Caco-2 (cell line): ENCODE measurements around the gene SRPK2. TPM values are rescaled to one million over a fixed set of nuclear protein-coding genes. Genes with fewer than 3 reads are reported as not detected.

Source experiments
- BruUV-seq: library from RNA; stranded (reverse); fragments of 400-500 nt; replicated peaks from 2 replicates; lab custom pipeline; 2021; lab: Mats Ljungman, UMichigan
- CTCF ChIA-PET: fragments of 300-600 bp; sonication (Branson Sonifier 250); formaldehyde crosslinking; loops from one replicate; lab custom pipeline; 2022; ENCODE audit warnings: antibody characterized with exemption; lab: Charles Lee
- POLR2A ChIA-PET: fragments of 300-600 bp; sonication (Branson Sonifier 250); formaldehyde crosslinking; loops from one replicate; lab custom pipeline; 2022; ENCODE audit warnings: antibody characterized with exemption; lab: Charles Lee
- DNase-seq, 2 experiments: peaks; one replicate each; pipeline versions ENCODE4 v3.0.0 to v3.0.0-alpha.2; 2020 to 2022
- H3K27me3 ChIP-seq: replicated peaks from 2 replicates; pipeline ENCODE4 v1.6.0; 2011; ENCODE audit warnings: low read length; ENCODE audit not compliant: control insufficient read depth, insufficient read depth
- H3K36me3 ChIP-seq: 2 replicates; pipeline ENCODE4 v1.5.1; 2011; ENCODE audit warnings: low read length; ENCODE audit not compliant: control insufficient read depth, insufficient read depth
- H3K4me1 ChIP-seq: fragments of 250-450 bp; sonication (Bioruptor Pico); 2 replicates; pipeline ENCODE4 v1.5.1; 2020; ENCODE audit warnings: mild to moderate bottlenecking
- H3K4me3 ChIP-seq: 2 replicates; pipeline ENCODE4 v1.5.1; 2011; ENCODE audit warnings: low read depth, mild to moderate bottlenecking, control low read depth, low read length
- H3K9me3 ChIP-seq: fragments of 250-450 bp; sonication (Bioruptor Pico); 2 replicates; pipeline ENCODE4 v1.5.1; 2020; ENCODE audit warnings: mild to moderate bottlenecking, moderate library complexity
- H3K27ac Mint-ChIP-seq: one replicate; pipeline ENCODE4 v1.8.0; 2022; ENCODE audit warnings: mixed read lengths; ENCODE audit not compliant: unreplicated experiment
- H3K27me3 Mint-ChIP-seq: one replicate; pipeline ENCODE4 v1.8.0; 2022; ENCODE audit warnings: mixed read lengths; ENCODE audit not compliant: insufficient read depth, unreplicated experiment
- H3K36me3 Mint-ChIP-seq: one replicate; pipeline ENCODE4 v1.8.0; 2022; ENCODE audit warnings: mild to moderate bottlenecking, mixed read lengths; ENCODE audit not compliant: insufficient read depth, unreplicated experiment
- H3K4me1 Mint-ChIP-seq: one replicate; pipeline ENCODE4 v1.8.0; 2022; ENCODE audit warnings: low read depth, mixed read lengths; ENCODE audit not compliant: unreplicated experiment
- H3K4me3 Mint-ChIP-seq: one replicate; pipeline ENCODE4 v1.8.0; 2022; ENCODE audit warnings: mild to moderate bottlenecking, moderate library complexity, mixed read lengths; ENCODE audit not compliant: unreplicated experiment
- H3K9me3 Mint-ChIP-seq: one replicate; pipeline ENCODE4 v1.8.0; 2022; ENCODE audit warnings: mixed read lengths; ENCODE audit not compliant: unreplicated experiment
- CTCF ChIP-seq, 2 experiments: fragments of 200-600 bp in 1 of 2; IDR thresholded peaks; 1 replicate in 1 of 2; 2 replicates in 1 of 2; pipeline versions ENCODE4 v1.5.1 to v1.8.0; 2011 to 2022; ENCODE audit warnings: antibody characterized with exemption in 1 of 2, control low read depth in 1 of 2, inconsistent platforms in 1 of 2, low read depth in 1 of 2, low read length in 1 of 2, mild to moderate bottlenecking in 1 of 2, moderate library complexity in 1 of 2; ENCODE audit not compliant: insufficient read depth in 1 of 2, severe bottlenecking in 1 of 2, unreplicated experiment in 1 of 2
- intact Hi-C: fragments of 100-400 bp; cut with micrococcal nuclease; formaldehyde crosslinking; loops from one replicate; pipeline ENCODE4 v1.10.0; 2022; ENCODE audit not compliant: unreplicated experiment
- total RNA-seq: library from RNA; stranded (reverse); gene quantifications from 2 replicates; pipeline ENCODE4 v1.2.3, GENCODE V29; 2022

The SRPK2 gene
- total RNA-seq, 1 experiment from 2014 or later, result 39.9 TPM

DNA sequence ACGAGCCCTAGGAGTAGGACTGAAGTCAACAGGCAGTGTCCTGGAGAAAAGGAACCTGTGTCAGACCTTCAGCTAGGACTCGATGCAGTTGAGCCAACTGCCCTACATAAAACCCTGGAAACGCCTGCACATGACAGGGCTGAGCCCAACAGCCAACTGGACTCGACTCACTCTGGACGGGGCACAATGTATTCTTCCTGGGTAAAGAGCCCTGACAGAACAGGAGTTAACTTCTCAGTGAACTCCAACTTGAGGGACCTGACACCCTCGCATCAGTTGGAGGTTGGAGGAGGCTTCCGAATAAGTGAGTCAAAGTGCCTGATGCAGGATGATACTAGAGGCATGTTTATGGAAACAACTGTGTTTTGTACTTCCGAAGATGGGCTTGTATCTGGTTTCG, 281.3 kb downstream of the SRPK2 start:
- BruUV-seq, result no TSS peak
- intact Hi-C loops, result no loop called here
- H3K36me3 ChIP-seq, result peaks cover 6% of the 10 kb centered on the region
- no peaks in the 10 kb centered on the region for H3K4me1 ChIP-seq
- no peak overlapping the region for H3K4me3 ChIP-seq
- Mint-ChIP-seq H3K36me3 (peaks cover 87% of the 10 kb centered on the region), H3K9me3 (no peaks in the 10 kb centered on the region), H3K27me3 (no peaks in the 10 kb centered on the region), H3K4me3 (no peak overlapping the region), H3K4me1 (no peaks in the 10 kb centered on the region), H3K27ac (no peak overlapping the region)
- DNase-seq, result no peak
- ChIA-PET CTCF (no interaction called here), POLR2A (no interaction called here)
- no peaks in the 10 kb centered on the region for H3K9me3 ChIP-seq
- no peak for TF ChIP-seq CTCF (IDR thresholded peaks at IDR 0.05; ENCODE audit: insufficient read depth in 1 of 2, low read depth in 1 of 2, low read length in 1 of 2, severe bottlenecking in 1 of 2, unreplicated experiment in 1 of 2)
- H3K27me3 ChIP-seq, result no peaks in the 10 kb centered on the region

DNA sequence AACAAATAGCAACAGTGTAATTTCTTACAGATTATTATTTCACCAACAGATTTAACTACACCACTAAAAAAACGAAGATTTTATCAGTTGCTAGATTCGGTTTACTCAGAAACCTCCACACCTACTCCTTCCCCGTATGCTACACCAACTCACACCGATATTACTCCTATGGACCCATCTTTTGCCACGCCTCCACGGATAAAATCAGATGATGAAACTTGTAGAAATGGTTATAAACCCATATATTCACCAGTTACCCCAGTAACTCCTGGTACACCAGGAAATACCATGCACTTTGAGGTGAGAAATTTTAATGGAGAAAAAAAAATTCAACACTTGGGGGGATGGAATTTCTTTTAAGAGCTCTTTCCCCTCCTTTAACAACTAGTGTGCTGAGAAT, 282.2 kb downstream of the SRPK2 start:
- H3K36me3 Mint-ChIP-seq, result peaks cover 77% of the 10 kb centered on the region
- no peaks in the 10 kb centered on the region for H3K9me3 Mint-ChIP-seq
- Histone ChIP-seq H3K4me1 (no peaks in the 10 kb centered on the region), H3K27me3 (no peaks in the 10 kb centered on the region), H3K36me3 (peaks cover 6% of the 10 kb centered on the region), H3K9me3 (no peaks in the 10 kb centered on the region), H3K4me3 (no peak overlapping the region)
- H3K4me1 Mint-ChIP-seq, result no peaks in the 10 kb centered on the region
- no peak overlapping the region for H3K4me3 Mint-ChIP-seq
- intact Hi-C loops, result no loop called here
- peak overlapping the region; percentile 54 for H3K27ac Mint-ChIP-seq
- DNase-seq, result no peak
- BruUV-seq, result no TSS peak
- ChIA-PET CTCF (no interaction called here), POLR2A (no interaction called here)
- H3K27me3 Mint-ChIP-seq, result no peaks in the 10 kb centered on the region
- TF ChIP-seq CTCF (IDR thresholded peaks at IDR 0.05; ENCODE audit: insufficient read depth in 1 of 2, low read depth in 1 of 2, low read length in 1 of 2, severe bottlenecking in 1 of 2, unreplicated experiment in 1 of 2), result no peak

DNA sequence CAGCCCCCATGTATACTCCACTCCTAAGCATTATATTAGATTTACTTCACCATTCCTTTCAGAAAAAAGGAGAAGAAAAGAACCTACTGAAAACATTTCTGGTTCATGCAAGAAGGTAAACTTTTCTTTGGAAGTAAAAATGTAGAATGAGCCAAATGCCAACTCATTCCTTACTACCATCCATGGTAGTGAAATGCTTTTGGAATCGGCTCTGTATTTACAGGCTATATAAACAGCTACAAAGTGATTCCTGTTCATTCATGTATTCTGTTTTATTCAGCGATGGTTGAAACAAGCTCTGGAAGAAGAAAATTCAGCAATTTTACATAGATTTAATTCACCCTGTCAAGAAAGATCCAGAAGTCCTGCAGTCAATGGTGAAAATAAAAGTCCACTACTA, 283.1 kb downstream of the SRPK2 start:
- Mint-ChIP-seq H3K9me3 (no peaks in the 10 kb centered on the region), H3K4me3 (no peak overlapping the region), H3K36me3 (peaks cover 73% of the 10 kb centered on the region), H3K4me1 (no peaks in the 10 kb centered on the region), H3K27me3 (no peaks in the 10 kb centered on the region), H3K27ac (no peak overlapping the region)
- no TSS peak for BruUV-seq
- H3K4me1 ChIP-seq, result no peaks in the 10 kb centered on the region
- intact Hi-C loops, result no loop called here
- peaks cover 4% of the 10 kb centered on the region for H3K36me3 ChIP-seq
- ChIA-PET POLR2A (no interaction called here), CTCF (no interaction called here)
- H3K9me3 ChIP-seq, result no peaks in the 10 kb centered on the region
- no peak overlapping the region for H3K4me3 ChIP-seq
- H3K27me3 ChIP-seq, result no peaks in the 10 kb centered on the region
- TF ChIP-seq CTCF (IDR thresholded peaks at IDR 0.05; ENCODE audit: insufficient read depth in 1 of 2, low read depth in 1 of 2, low read length in 1 of 2, severe bottlenecking in 1 of 2, unreplicated experiment in 1 of 2), result no peak
- DNase-seq, result no peak
